Thoracic aorta (tissue), 2 donors: ENCODE data around the gene IL11RA. TPM values are rescaled to one million over a fixed set of nuclear protein-coding genes. Genes with fewer than 3 reads are reported as not detected.
A peak's percentile ranks its signal among the peaks of the same experiment; 100 is the strongest.

ENCODE experiments used
- ATAC-seq: fragments of 150-250 bp; one replicate; pipeline ENCODE4 v1.8.0; 2017; ENCODE audit warnings: low read depth; ENCODE audit not compliant: insufficient number of reproducible peaks, low FRiP score
- DNase-seq: peaks from one replicate; pipeline ENCODE4 v3.0.0-alpha.2; 2020; ENCODE audit warnings: low spot score
- H3K27ac ChIP-seq, 2 donors: fragments of 200-600 bp; sonication (generic); 1 replicate in 1 of 2; 2 replicates in 1 of 2; pipeline ENCODE4 v1.5.1; 2016; ENCODE audit warnings: mild to moderate bottlenecking in 2 of 2, moderate library complexity in 2 of 2
- H3K27me3 ChIP-seq: fragments of 200-600 bp; sonication (generic); replicated peaks from 2 replicates; pipeline ENCODE4 v1.6.0; 2016; ENCODE audit warnings: mild to moderate bottlenecking; ENCODE audit not compliant: insufficient read depth
- H3K36me3 ChIP-seq: fragments of 200-600 bp; sonication (generic); one replicate; pipeline ENCODE4 v1.5.1; 2016
- H3K4me1 ChIP-seq, 2 donors: fragments of 200-600 bp; sonication (generic); 1 replicate in 1 of 2; 2 replicates in 1 of 2; pipeline versions ENCODE4 v1.5.1 to v1.6.0; 2016; ENCODE audit warnings: low read depth in 2 of 2, mild to moderate bottlenecking in 1 of 2; ENCODE audit not compliant: control insufficient read depth in 1 of 2
- H3K4me3 ChIP-seq: fragments of 200-600 bp; sonication (generic); 2 replicates; pipeline ENCODE4 v1.5.1; 2016; ENCODE audit warnings: mild to moderate bottlenecking
- H3K9me3 ChIP-seq: fragments of 200-600 bp; sonication (generic); 2 replicates; pipeline ENCODE4 v1.5.1; 2016
- total RNA-seq, 2 donors: library from RNA; depleted of rRNA; stranded (reverse); fragments of >200 nt; gene quantifications; one replicate each; pipeline versions ENCODE4 v1.1.0 to v1.2.3, GENCODE V29; 2016
- TF ChIP-seq, protein P1 (sequence below): fragments of 200-600 bp; sonication (generic); IDR thresholded peaks from one replicate; pipeline ENCODE4 v1.5.1; 2019; ENCODE audit warnings: antibody characterized with exemption

The IL11RA gene
- total RNA-seq, 2 donors from 2014 or later, result 81.3 to 99.0 TPM

DNA sequence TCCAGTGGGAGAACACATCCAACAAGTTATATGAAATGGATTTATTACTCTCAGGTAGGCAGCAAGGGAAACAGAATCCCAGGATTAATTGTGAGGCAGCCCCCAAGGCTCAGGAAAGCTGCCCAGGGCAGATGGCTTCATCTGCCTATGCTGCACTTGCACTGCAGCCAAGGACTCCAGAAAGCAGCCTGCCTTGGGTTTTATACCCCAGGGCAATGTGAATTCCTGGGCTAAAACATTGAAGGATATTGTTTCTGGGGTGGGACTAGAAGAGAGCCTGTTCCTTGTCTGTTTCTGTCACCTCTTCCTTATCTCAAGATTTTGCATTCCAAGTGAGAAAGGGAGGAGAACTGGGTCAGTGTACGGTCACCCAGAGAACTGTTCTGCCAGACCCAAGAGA, 19.3 kb downstream of the IL11RA start:
- Histone ChIP-seq H3K4me1 (peaks cover 7 to 12% of the 10 kb centered on the region in 2 donors), H3K36me3 (no peaks in the 10 kb centered on the region), H3K27me3 (no peaks in the 10 kb centered on the region), H3K9me3 (no peaks in the 10 kb centered on the region), H3K4me3 (no peak overlapping the region), H3K27ac (no peak overlapping the region)
- TF ChIP-seq, protein P1, sequence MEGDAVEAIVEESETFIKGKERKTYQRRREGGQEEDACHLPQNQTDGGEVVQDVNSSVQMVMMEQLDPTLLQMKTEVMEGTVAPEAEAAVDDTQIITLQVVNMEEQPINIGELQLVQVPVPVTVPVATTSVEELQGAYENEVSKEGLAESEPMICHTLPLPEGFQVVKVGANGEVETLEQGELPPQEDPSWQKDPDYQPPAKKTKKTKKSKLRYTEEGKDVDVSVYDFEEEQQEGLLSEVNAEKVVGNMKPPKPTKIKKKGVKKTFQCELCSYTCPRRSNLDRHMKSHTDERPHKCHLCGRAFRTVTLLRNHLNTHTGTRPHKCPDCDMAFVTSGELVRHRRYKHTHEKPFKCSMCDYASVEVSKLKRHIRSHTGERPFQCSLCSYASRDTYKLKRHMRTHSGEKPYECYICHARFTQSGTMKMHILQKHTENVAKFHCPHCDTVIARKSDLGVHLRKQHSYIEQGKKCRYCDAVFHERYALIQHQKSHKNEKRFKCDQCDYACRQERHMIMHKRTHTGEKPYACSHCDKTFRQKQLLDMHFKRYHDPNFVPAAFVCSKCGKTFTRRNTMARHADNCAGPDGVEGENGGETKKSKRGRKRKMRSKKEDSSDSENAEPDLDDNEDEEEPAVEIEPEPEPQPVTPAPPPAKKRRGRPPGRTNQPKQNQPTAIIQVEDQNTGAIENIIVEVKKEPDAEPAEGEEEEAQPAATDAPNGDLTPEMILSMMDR, result no peak
- no peak for DNase-seq
- no peak for ATAC-seq

DNA sequence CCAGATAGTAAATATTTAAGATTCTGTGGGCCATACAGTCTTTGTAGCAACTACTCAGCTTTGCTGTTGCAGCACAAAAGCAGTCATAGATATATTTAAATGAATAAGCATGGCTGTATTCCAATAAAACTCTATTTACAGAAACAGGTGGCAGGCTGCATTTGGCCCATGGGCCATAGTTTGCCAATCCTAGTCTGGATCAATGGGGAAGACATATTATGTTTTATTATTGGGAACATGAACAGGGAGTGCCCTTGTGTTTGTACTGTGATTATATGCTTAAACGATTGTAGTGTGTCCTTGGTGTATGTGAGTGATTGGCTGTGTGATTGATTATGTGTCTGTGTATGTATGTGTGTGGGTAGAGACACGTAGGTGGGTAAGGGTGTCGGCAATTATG, 22.5 kb downstream of the IL11RA start:
- TF ChIP-seq, protein P1, result no peak
- no peaks in the 10 kb centered on the region for H3K36me3 ChIP-seq
- no peaks in the 10 kb centered on the region for H3K9me3 ChIP-seq
- H3K4me1 ChIP-seq, result no peaks in the 10 kb centered on the region
- no peak for DNase-seq
- H3K27me3 ChIP-seq, result no peaks in the 10 kb centered on the region
- H3K4me3 ChIP-seq, result no peak overlapping the region
- H3K27ac ChIP-seq, result no peak overlapping the region
- no peak for ATAC-seq

DNA sequence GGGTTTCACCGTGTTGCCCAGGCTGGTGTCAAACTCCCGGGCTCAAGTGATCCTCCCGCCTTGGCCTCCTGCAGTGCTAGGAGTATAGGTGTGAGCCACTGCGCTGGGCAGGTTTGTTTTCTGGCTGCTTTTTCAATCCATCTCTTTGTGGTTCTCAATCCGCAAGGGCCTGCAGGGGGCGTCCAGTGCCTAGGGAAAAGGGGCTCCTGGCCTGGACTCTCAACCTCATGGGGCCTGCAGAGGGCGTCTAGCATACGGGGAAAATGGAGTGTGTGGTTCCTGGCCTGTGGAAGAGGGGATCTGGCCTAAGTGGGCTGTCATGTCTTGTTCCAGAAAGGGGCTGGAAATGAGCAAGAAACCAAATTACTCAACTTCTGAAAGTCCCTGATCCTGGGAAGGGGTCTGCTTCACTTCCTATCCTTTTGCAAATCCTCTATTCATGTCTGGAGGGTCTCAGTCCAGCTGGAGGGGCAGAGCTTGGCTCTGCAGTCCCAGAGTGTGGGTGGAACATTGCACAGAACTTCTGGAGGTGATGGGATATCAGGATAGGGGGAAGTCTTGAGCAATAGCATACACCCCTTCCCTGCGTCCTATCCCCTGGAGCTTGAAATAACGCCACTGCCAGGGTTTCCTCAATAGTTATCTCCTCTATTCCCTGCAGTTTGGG, 23.2 kb downstream of the IL11RA start:
- Histone ChIP-seq H3K4me3 (no peak overlapping the region), H3K9me3 (no peaks in the 10 kb centered on the region), H3K27ac (no peak overlapping the region), H3K27me3 (no peaks in the 10 kb centered on the region), H3K36me3 (no peaks in the 10 kb centered on the region), H3K4me1 (no peaks in the 10 kb centered on the region)
- no peak for DNase-seq
- TF ChIP-seq, protein P1, result peak; percentile 35
- ATAC-seq, result no peak

DNA sequence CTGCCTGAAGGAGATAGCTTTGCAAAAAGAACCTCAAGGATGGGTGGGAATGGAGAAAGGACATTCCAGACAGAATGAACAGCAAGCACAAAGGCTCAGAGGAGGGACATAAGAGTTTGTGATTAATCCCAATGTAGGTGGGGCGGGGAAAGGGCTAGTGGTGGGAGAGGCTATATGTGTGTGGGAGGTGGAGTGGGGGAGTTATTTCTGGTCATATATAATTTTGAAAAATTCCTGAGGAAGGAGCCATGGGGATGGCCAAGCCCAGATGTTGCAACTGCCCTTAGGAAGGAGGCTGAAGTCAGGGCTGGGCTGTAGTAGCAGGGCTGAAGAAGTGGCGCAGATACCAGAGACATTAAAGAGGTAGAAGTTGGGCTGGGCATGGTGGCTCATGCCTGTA, 23.9 kb downstream of the IL11RA start:
- DNase-seq, result no peak
- Histone ChIP-seq H3K27ac (no peak overlapping the region), H3K9me3 (no peaks in the 10 kb centered on the region), H3K36me3 (no peaks in the 10 kb centered on the region), H3K4me3 (no peak overlapping the region), H3K27me3 (no peaks in the 10 kb centered on the region), H3K4me1 (no peaks in the 10 kb centered on the region)
- TF ChIP-seq, protein P1, result no peak
- no peak for ATAC-seq

DNA sequence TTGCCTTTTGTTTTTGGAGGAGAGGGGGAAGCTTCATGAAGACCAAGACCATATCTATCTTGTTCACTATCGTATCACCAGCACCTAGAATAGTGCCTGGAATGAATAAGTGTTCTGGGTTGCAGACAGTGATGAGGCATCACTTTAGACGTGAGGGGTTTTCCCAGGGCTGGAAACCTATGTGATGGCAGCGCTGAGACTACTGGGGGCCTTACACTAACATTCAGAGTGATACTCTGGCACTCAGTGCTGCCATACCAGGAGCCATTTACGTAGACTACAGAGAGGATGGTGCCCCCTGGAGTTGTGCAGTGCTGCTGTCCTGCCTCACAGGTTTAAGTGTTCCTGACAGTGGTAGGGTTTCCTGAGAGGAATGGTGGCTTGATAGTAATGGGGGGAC, 32.2 kb downstream of the IL11RA start:
- DNase-seq (no peak), ATAC-seq (no peak)
- Histone ChIP-seq H3K4me3 (no peak overlapping the region), H3K27me3 (no peaks in the 10 kb centered on the region), H3K4me1 (peaks cover 0 to 38% of the 10 kb centered on the region in 2 donors), H3K36me3 (peaks cover 5% of the 10 kb centered on the region), H3K9me3 (no peaks in the 10 kb centered on the region), H3K27ac (no peak overlapping the region)
- TF ChIP-seq, protein P1, result no peak
